ENCODE data around the gene SMNDC1. TPM values are rescaled to one million over a fixed set of nuclear protein-coding genes. Genes with fewer than 3 reads are reported as not detected.

The SMNDC1 gene
- total and polyA plus RNA-seq, 2 of the 4 experiments (the other 2 are of a cell fraction) = 3.9 to 15.1 TPM

DNA sequence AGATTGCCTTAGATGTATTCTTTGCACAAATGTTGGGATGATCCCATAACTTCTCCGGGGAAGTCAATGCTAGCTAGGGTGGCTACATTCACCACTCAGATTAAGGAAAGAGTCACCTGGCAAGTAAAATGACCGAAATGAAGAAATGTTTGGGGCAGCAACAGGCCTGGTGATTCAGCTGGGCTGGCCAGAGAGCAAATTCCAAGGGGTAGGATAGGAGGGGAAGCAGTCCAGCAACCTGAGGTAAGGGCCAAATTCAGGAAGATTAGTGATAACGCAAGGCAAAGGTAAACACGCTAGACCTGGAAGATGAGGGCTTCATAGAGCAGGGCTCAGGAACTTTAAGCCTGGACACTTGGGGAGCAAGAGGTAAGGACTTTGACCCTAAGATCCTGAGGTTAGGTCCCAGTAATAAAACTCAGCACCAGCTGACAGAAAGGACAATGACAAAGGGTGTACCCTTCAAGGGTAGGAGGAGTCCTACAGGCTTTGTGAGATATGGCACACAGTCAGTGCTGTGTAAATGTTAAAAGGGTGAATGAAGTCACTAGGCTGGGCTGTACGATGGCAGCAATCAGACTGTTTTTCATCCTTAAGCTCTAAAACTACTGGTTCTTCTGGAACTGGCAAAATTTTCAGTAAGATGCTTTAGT is 22.7 kb upstream of the SMNDC1 start:
- peak overlapping the region; percentile 7 to 81 for H4K8ac ChIP-seq (ENCODE audit: low read depth in 2 of 2, low read length in 2 of 2)
- peak overlapping the region; percentile 87; the same call in 1 of the 2 replicates for H3K23ac ChIP-seq (ENCODE audit: low read depth, low read length)
- H3K27me3 ChIP-seq (ENCODE audit: control insufficient read depth, insufficient read depth, low read length) = no peaks in the 10 kb centered on the region
- H4K91ac ChIP-seq (ENCODE audit: insufficient read depth, low read depth, low read length) = peak overlapping the region; percentile 66
- H3K56ac ChIP-seq (ENCODE audit: extremely low read depth, insufficient read depth, low read length) = no peak overlapping the region; the same call in 1 of the 2 replicates
- H2BK120ac ChIP-seq (ENCODE audit: low read depth, low read length) = peak overlapping the region; percentile 91
- peak overlapping the region; percentile 12; the same call in 1 of the 2 replicates for H4K5ac ChIP-seq (ENCODE audit: low read depth, low read length)
- peaks cover 12% of the 10 kb centered on the region for H3K9me3 ChIP-seq (ENCODE audit: control insufficient read depth, insufficient read depth, low read length)
- H2BK5ac ChIP-seq (ENCODE audit: low read depth, low read length, poor library complexity, severe bottlenecking) = peak overlapping the region; percentile 98
- peak; percentile 28 for DNase-seq
- H3K9ac ChIP-seq (ENCODE audit: low read depth, low read length) = no peak overlapping the region
- intact Hi-C loops (cut with micrococcal nuclease) = no loop called here
- no TSS peak for BruUV-seq (replicated peaks)
- CTCF ChIA-PET = interaction anchor here (0.9 to 1.5 kb wide), 2 partner anchors 9 to 160 kb away, joined by 3 to 4 read pairs; no protein-coding TSS in a partner anchor
- no peak overlapping the region for H3K4me3 ChIP-seq (ENCODE audit: insufficient read depth, low read depth, low read length)
- in situ Hi-C loops (cut with MboI; ENCODE audit: low sequenced_read_pairs) = no loop called here
- POLR2A ChIA-PET (ENCODE audit: unreplicated experiment) = no interaction called here
- no peaks in the 10 kb centered on the region for H3K36me3 ChIP-seq (ENCODE audit: control insufficient read depth, insufficient read depth, low read length)
- H3K27ac ChIP-seq (ENCODE audit: insufficient read depth, low read length) = no peak overlapping the region; the same call in 1 of the 2 replicates
- H3K4me1 ChIP-seq (ENCODE audit: control insufficient read depth, insufficient read depth, low read length) = peaks cover 24% of the 10 kb centered on the region
- peak overlapping the region; percentile 82 for H2AK5ac ChIP-seq (ENCODE audit: low read depth, low read length)
- H3K4me2 ChIP-seq (ENCODE audit: low read depth, low read length) = peak overlapping the region; percentile 59; the same call in 1 of the 2 replicates
- ATAC-seq (ENCODE audit: low read depth) = no peak
- no peak overlapping the region for H2AFZ ChIP-seq (replicated peaks; ENCODE audit: low read length, poor library complexity)
- H3K9me1 ChIP-seq (ENCODE audit: insufficient read depth, low read length) = peaks cover 21% of the 10 kb centered on the region
- peak overlapping the region; percentile 89 for H2BK20ac ChIP-seq (ENCODE audit: low read depth, low read length)
- peak overlapping the region; percentile 77; the same call in 1 of the 2 replicates for H3K18ac ChIP-seq (ENCODE audit: low read depth, low read length)
- dilution Hi-C loops (cut with HindIII; ENCODE audit: low sequenced_read_pairs, unreplicated experiment) = no loop called here
- 67% methylated on average over 2 of the region's 5 CpGs; no CpG with 5 or more reads in 1 of the 2 experiments for WGBS, 2 experiments (ENCODE audit: extremely low coverage in 2 of 2, insufficient read length in 1 of 2)
- peak overlapping the region; percentile 82 for H3K4ac ChIP-seq (ENCODE audit: low read depth, low read length)
- peaks cover 5% of the 10 kb centered on the region; the same call in 1 of the 2 replicates for H4K20me1 ChIP-seq (ENCODE audit: insufficient read depth, low read length)
- H2BK15ac ChIP-seq (ENCODE audit: low read depth, low read length) = peak overlapping the region; percentile 55
- no peaks in the 10 kb centered on the region for H3K79me1 ChIP-seq (ENCODE audit: low read depth in 1 of 2, low read length in 2 of 2)
- no peak overlapping the region for H2AK9ac ChIP-seq (replicated peaks; ENCODE audit: low read depth, low read length, poor library complexity)
- peak overlapping the region; percentile 79 for H3K14ac ChIP-seq (replicated peaks; ENCODE audit: low read depth, low read length)
- TF ChIP-seq NFE2L2 (IDR thresholded peaks at IDR 0.05; ENCODE audit: low read depth, low read length) = no peak
- TF ChIP-seq MAZ (IDR thresholded peaks at IDR 0.05; ENCODE audit: borderline replicate concordance, low read depth, low read length) = no peak
- TF ChIP-seq RAD21 (IDR thresholded peaks at IDR 0.05; ENCODE audit: low read length) = no peak
- no peak for TF ChIP-seq RCOR1 (IDR thresholded peaks at IDR 0.05; ENCODE audit: insufficient replicate concordance, low read length)
- TF ChIP-seq CEBPB (IDR thresholded peaks at IDR 0.05; ENCODE audit: low read depth, low read length) = no peak
- TF ChIP-seq MAFK (IDR thresholded peaks at IDR 0.05; ENCODE audit: low read depth, low read length) = no peak
- no peak for TF ChIP-seq MXI1 (IDR thresholded peaks at IDR 0.05; ENCODE audit: borderline replicate concordance, low read depth, low read length)
- TF ChIP-seq POLR2A (IDR thresholded peaks at IDR 0.05; ENCODE audit: low read depth, low read length) = no peak
- TF ChIP-seq RFX5 (IDR thresholded peaks at IDR 0.05; ENCODE audit: low read depth, low read length) = no peak
- TF ChIP-seq SMC3 (IDR thresholded peaks at IDR 0.05; ENCODE audit: low read depth, low read length) = no peak
- TF ChIP-seq, protein P1, sequence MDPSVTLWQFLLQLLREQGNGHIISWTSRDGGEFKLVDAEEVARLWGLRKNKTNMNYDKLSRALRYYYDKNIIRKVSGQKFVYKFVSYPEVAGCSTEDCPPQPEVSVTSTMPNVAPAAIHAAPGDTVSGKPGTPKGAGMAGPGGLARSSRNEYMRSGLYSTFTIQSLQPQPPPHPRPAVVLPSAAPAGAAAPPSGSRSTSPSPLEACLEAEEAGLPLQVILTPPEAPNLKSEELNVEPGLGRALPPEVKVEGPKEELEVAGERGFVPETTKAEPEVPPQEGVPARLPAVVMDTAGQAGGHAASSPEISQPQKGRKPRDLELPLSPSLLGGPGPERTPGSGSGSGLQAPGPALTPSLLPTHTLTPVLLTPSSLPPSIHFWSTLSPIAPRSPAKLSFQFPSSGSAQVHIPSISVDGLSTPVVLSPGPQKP (IDR thresholded peaks at IDR 0.05; ENCODE audit: borderline replicate concordance, low read depth, low read length) = no peak
- no peak for TF ChIP-seq FOS (IDR thresholded peaks at IDR 0.05; ENCODE audit: low read depth, low read length)
- no peak for TF ChIP-seq BHLHE40 (IDR thresholded peaks at IDR 0.05; ENCODE audit: low read depth, low read length)
- TF ChIP-seq, protein P2, sequence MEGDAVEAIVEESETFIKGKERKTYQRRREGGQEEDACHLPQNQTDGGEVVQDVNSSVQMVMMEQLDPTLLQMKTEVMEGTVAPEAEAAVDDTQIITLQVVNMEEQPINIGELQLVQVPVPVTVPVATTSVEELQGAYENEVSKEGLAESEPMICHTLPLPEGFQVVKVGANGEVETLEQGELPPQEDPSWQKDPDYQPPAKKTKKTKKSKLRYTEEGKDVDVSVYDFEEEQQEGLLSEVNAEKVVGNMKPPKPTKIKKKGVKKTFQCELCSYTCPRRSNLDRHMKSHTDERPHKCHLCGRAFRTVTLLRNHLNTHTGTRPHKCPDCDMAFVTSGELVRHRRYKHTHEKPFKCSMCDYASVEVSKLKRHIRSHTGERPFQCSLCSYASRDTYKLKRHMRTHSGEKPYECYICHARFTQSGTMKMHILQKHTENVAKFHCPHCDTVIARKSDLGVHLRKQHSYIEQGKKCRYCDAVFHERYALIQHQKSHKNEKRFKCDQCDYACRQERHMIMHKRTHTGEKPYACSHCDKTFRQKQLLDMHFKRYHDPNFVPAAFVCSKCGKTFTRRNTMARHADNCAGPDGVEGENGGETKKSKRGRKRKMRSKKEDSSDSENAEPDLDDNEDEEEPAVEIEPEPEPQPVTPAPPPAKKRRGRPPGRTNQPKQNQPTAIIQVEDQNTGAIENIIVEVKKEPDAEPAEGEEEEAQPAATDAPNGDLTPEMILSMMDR (conservative IDR thresholded peaks at IDR 0.05; ENCODE audit: low read depth, low read length) = no peak
- TF ChIP-seq CHD1 (IDR thresholded peaks at IDR 0.05; ENCODE audit: low read depth, low read length) = no peak
